Measurements from ENCODE around the gene ZNF491. TPM values are rescaled to one million over a fixed set of nuclear protein-coding genes. Genes with fewer than 3 reads are reported as not detected.

Gene ZNF491
- total and polyA plus RNA-seq, 9 of the 15 experiments (the other 6 are each of a cell fraction or from before 2014, with no cell fraction given) = 0.19 to 0.95 (median 0.39) TPM; not detected in 1

GRCh38 chr19:11766597-11767591 lies 31.4 kb upstream of the ZNF491 start, which contains the start of gene ZNF441 (continued):
- TF ChIP-seq HDAC1 (IDR thresholded peaks at IDR 0.05) (peak in 1 of 2 experiments; percentile 77; a peak in 2 of 4 replicates), ZNF830 (CRISPR knock-in tag; IDR thresholded peaks at IDR 0.05) (no peak), HIVEP1 (CRISPR knock-in tag; IDR thresholded peaks at IDR 0.05) (no peak), JUN (IDR thresholded peaks at IDR 0.05; ENCODE audit: borderline replicate concordance, low read depth, low read length) (0 out of 2 replicates have a peak, but pooled peaks have one; percentile 12), JUN (CRISPR knock-in tag; IDR thresholded peaks at IDR 0.05; ENCODE audit: borderline replicate concordance) (0 out of 2 replicates have a peak, but pooled peaks have one; percentile 2), SOX6 (IDR thresholded peaks at IDR 0.05) (peak; percentile 65), MYNN (IDR thresholded peaks at IDR 0.05) (peak; percentile 25; the same call in 1 of the 2 replicates), MYNN (CRISPR knock-in tag; IDR thresholded peaks at IDR 0.05) (no peak), ZNF518B (CRISPR knock-in tag; IDR thresholded peaks at IDR 0.05) (no peak), BCOR (IDR thresholded peaks at IDR 0.05) (peak; percentile 70), TOE1 (IDR thresholded peaks at IDR 0.05; ENCODE audit: borderline replicate concordance) (peak; percentile 48; the same call in 1 of the 2 replicates), TOE1 (CRISPR knock-in tag; IDR thresholded peaks at IDR 0.05; ENCODE audit: borderline replicate concordance, low read depth) (no peak), CC2D1A (IDR thresholded peaks at IDR 0.05) (0 out of 2 replicates have a peak, but pooled peaks have one; percentile 53), RCOR1 (IDR thresholded peaks at IDR 0.05; ENCODE audit: borderline replicate concordance in 1 of 2, low read depth in 2 of 2, low read length in 2 of 2) (peak in 1 of 2 experiments; percentile 7; a peak in 1 of 4 replicates)
- TF ChIP-seq, protein P1, sequence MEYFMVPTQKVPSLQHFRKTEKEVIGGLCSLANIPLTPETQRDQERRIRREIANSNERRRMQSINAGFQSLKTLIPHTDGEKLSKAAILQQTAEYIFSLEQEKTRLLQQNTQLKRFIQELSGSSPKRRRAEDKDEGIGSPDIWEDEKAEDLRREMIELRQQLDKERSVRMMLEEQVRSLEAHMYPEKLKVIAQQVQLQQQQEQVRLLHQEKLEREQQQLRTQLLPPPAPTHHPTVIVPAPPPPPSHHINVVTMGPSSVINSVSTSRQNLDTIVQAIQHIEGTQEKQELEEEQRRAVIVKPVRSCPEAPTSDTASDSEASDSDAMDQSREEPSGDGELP (CRISPR knock-in tag; IDR thresholded peaks at IDR 0.05; ENCODE audit: borderline replicate concordance) = peak; percentile 77
- TF ChIP-seq, protein P2, sequence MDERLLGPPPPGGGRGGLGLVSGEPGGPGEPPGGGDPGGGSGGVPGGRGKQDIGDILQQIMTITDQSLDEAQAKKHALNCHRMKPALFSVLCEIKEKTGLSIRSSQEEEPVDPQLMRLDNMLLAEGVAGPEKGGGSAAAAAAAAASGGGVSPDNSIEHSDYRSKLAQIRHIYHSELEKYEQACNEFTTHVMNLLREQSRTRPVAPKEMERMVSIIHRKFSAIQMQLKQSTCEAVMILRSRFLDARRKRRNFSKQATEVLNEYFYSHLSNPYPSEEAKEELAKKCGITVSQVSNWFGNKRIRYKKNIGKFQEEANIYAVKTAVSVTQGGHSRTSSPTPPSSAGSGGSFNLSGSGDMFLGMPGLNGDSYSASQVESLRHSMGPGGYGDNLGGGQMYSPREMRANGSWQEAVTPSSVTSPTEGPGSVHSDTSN (CRISPR knock-in tag; IDR thresholded peaks at IDR 0.05; ENCODE audit: low read depth) = peak; percentile 78
- TF ChIP-seq, protein P2 (tag; conservative IDR thresholded peaks at IDR 0.05; ENCODE audit: low read depth) = peak; percentile 97
- TF ChIP-seq, protein P3, sequence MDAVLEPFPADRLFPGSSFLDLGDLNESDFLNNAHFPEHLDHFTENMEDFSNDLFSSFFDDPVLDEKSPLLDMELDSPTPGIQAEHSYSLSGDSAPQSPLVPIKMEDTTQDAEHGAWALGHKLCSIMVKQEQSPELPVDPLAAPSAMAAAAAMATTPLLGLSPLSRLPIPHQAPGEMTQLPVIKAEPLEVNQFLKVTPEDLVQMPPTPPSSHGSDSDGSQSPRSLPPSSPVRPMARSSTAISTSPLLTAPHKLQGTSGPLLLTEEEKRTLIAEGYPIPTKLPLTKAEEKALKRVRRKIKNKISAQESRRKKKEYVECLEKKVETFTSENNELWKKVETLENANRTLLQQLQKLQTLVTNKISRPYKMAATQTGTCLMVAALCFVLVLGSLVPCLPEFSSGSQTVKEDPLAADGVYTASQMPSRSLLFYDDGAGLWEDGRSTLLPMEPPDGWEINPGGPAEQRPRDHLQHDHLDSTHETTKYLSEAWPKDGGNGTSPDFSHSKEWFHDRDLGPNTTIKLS (IDR thresholded peaks at IDR 0.05; ENCODE audit: borderline replicate concordance, low read depth) = peak; percentile 76; the same call in 1 of the 2 replicates

All from K562 (cell line).